HCT116 (cell line): ENCODE measurements around the gene NPDC1. TPM values are rescaled to one million over a fixed set of nuclear protein-coding genes. Genes with fewer than 3 reads are reported as not detected.

Source experiments
- ATAC-seq: fragments of 200-7000 bp; cut with Tn5 transposase; 2 replicates; pipeline ENCODE4 v1.9.1; 2020; ENCODE audit warnings: mild to moderate bottlenecking, moderate library complexity
- BruUV-seq: library from RNA; stranded (reverse); fragments of 400-500 nt; replicated peaks from 2 replicates; lab custom pipeline; 2021; lab: Mats Ljungman, UMichigan
- CTCF ChIA-PET: fragments of 300-600 bp; sonication (Branson Sonifier 250); formaldehyde crosslinking; loops from one replicate; lab custom pipeline; 2021; ENCODE audit warnings: antibody characterized with exemption; lab: Charles Lee
- POLR2A ChIA-PET: fragments of 300-600, 350-600 bp; sonication (Branson Sonifier 250); formaldehyde crosslinking; loops from one replicate; lab custom pipeline; 2021; ENCODE audit warnings: antibody characterized with exemption; lab: Charles Lee
- RAD21 ChIA-PET, 2 experiments: fragments of 300-600 bp; sonication (Branson Sonifier 250); formaldehyde crosslinking; loops; one replicate each; lab custom pipeline; 2023; ENCODE audit warnings: low total read pairs in 2 of 2; ENCODE audit not compliant: uncharacterized antibody in 2 of 2, unreplicated experiment in 2 of 2, low non-redundant PET in 1 of 2; lab: Charles Lee
- DNase-seq: peaks from one replicate; pipeline ENCODE4 v3.0.0-alpha.2; 2010; ENCODE audit warnings: low read depth, low spot score
- H2AFZ ChIP-seq: fragments of 200-600 bp; shearing (Covaris generic), sonication (generic); 2 replicates; pipeline ENCODE4 v1.6.1; 2017; ENCODE audit warnings: low read depth, mixed run types, mixed read lengths, antibody characterized with exemption, low read length; ENCODE audit not compliant: poor library complexity, severe bottlenecking
- H3K27ac ChIP-seq: 2 replicates; pipeline ENCODE4 v1.5.1; 2012; ENCODE audit warnings: low read depth, low read length
- H3K27me3 ChIP-seq: fragments of 200-600 bp; sonication (generic); 2 replicates; pipeline ENCODE4 v1.6.1; 2016; ENCODE audit warnings: mixed run types, low read length, mixed read lengths; ENCODE audit not compliant: insufficient read depth
- H3K36me3 ChIP-seq, 2 experiments: fragments of 200-500 bp in 1 of 2; fragments of 200-600 bp in 1 of 2; sonication (Bioruptor generic) in 1 of 2; sonication (generic) in 1 of 2; 2 replicates each; pipeline versions ENCODE4 v1.5.1 to v1.6.1; 2014 to 2016; ENCODE audit warnings: low read length in 2 of 2, inconsistent platforms in 1 of 2, mixed read lengths in 1 of 2, mixed run types in 1 of 2; ENCODE audit not compliant: insufficient read depth in 2 of 2, control insufficient read depth in 1 of 2
- H3K4me1 ChIP-seq, 2 experiments: fragments of 200-600 bp in 1 of 2; sonication (generic) in 1 of 2; 2 replicates each; pipeline versions ENCODE4 v1.5.1 to v1.6.1; 2012 to 2017; ENCODE audit warnings: low read length in 2 of 2, inconsistent platforms in 1 of 2, mild to moderate bottlenecking in 1 of 2, mixed read lengths in 1 of 2, mixed run types in 1 of 2, moderate library complexity in 1 of 2; ENCODE audit not compliant: insufficient read depth in 2 of 2, control insufficient read depth in 1 of 2
- H3K4me2 ChIP-seq: fragments of 200-600 bp; sonication (generic); 2 replicates; pipeline ENCODE4 v1.6.1; 2017; ENCODE audit warnings: mixed run types, low read length, mixed read lengths
- H3K4me3 ChIP-seq, 2 experiments: fragments of 200-600 bp in 1 of 2; sonication (generic) in 1 of 2; replicated peaks in 1 of 2; 2 replicates each; pipeline ENCODE4 v1.5.1; 2011 to 2016; ENCODE audit warnings: low read length in 2 of 2, control low read depth in 1 of 2, low read depth in 1 of 2, mild to moderate bottlenecking in 1 of 2, mixed read lengths in 1 of 2, mixed run types in 1 of 2
- H3K79me2 ChIP-seq: fragments of 200-600 bp; sonication (generic); 2 replicates; pipeline ENCODE4 v1.6.1; 2017; ENCODE audit warnings: mild to moderate bottlenecking, mixed run types, low read length, moderate library complexity, mixed read lengths; ENCODE audit not compliant: insufficient read depth
- H3K9ac ChIP-seq: fragments of 200-600 bp; sonication (generic); 2 replicates; pipeline ENCODE4 v1.6.1; 2016; ENCODE audit warnings: low read length, mixed read lengths
- H3K9me2 ChIP-seq: fragments of 200-600 bp; sonication (generic), shearing (Covaris generic); 2 replicates; pipeline ENCODE4 v1.6.1; 2017; ENCODE audit warnings: mixed run types, mild to moderate bottlenecking, moderate library complexity; ENCODE audit not compliant: insufficient read depth
- H3K9me3 ChIP-seq, 2 experiments: fragments of 200-500 bp in 1 of 2; fragments of 200-600 bp in 1 of 2; sonication (Bioruptor generic) in 1 of 2; sonication (generic) in 1 of 2; 2 replicates each; pipeline ENCODE4 v1.6.1; 2014 to 2017; ENCODE audit warnings: low read length in 2 of 2, mixed read lengths in 2 of 2, inconsistent platforms in 1 of 2, low read depth in 1 of 2, mild to moderate bottlenecking in 1 of 2, mixed run types in 1 of 2, moderate library complexity in 1 of 2; ENCODE audit not compliant: control insufficient read depth in 1 of 2, insufficient read depth in 1 of 2
- H4K20me1 ChIP-seq: fragments of 200-600 bp; sonication (generic), shearing (Covaris generic); 2 replicates; pipeline ENCODE4 v1.6.1; 2017; ENCODE audit warnings: mixed run types, mild to moderate bottlenecking, moderate library complexity; ENCODE audit not compliant: insufficient read depth
- CBX3 ChIP-seq: IDR thresholded peaks from 2 replicates; pipeline ENCODE4 v1.6.1; 2012; ENCODE audit warnings: low read depth
- CTCF ChIP-seq, 3 experiments: fragments of 200-600 bp in 1 of 3; sonication (generic) in 1 of 3; IDR thresholded peaks in 2 of 3; conservative IDR thresholded peaks in 1 of 3; 2 replicates each; pipeline ENCODE4 v1.5.1; 2012 to 2017; ENCODE audit warnings: low read depth in 2 of 3, low read length in 2 of 3, antibody characterized with exemption in 1 of 3, borderline replicate concordance in 1 of 3, control low read depth in 1 of 3, mild to moderate bottlenecking in 1 of 3, mixed read lengths in 1 of 3, mixed run types in 1 of 3, moderate library complexity in 1 of 3; ENCODE audit not compliant: insufficient read depth in 1 of 3
- ELF1 ChIP-seq: IDR thresholded peaks from 2 replicates; pipeline ENCODE4 v1.6.1; 2012; ENCODE audit warnings: low read depth, borderline replicate concordance
- JUND ChIP-seq: IDR thresholded peaks from 2 replicates; pipeline ENCODE4 v1.6.1; 2012
- POLR2A ChIP-seq: IDR thresholded peaks from 2 replicates; pipeline ENCODE4 v1.7.0; 2011; ENCODE audit warnings: borderline replicate concordance; ENCODE audit not compliant: insufficient read depth, insufficient read length; ENCODE audit errors: extremely low read depth
- POLR2AphosphoS5 ChIP-seq: IDR thresholded peaks from 2 replicates; pipeline ENCODE4 v1.6.1; 2011; ENCODE audit warnings: mild to moderate bottlenecking, low read depth, low read length, moderate library complexity
- SIN3A ChIP-seq: IDR thresholded peaks from 2 replicates; pipeline ENCODE4 v1.6.1; 2012; ENCODE audit warnings: low read depth
- TCF7L2 ChIP-seq: IDR thresholded peaks from 2 replicates; pipeline ENCODE4 v1.7.0; 2011; ENCODE audit warnings: borderline replicate concordance, inconsistent platforms; ENCODE audit not compliant: insufficient read depth, insufficient read length; ENCODE audit errors: extremely low read depth
- ZFX ChIP-seq: fragments of 450-650 bp; IDR thresholded peaks from 2 replicates; pipeline ENCODE4 v1.6.1; 2017
- ZNF274 ChIP-seq: fragments of 200-500 bp; sonication (Bioruptor generic); IDR thresholded peaks from 2 replicates; pipeline ENCODE4 v1.6.1; 2014; ENCODE audit warnings: mild to moderate bottlenecking, low read depth, low read length, inconsistent platforms
- intact Hi-C: fragments of 100-400 bp; cut with micrococcal nuclease; formaldehyde crosslinking; loops from 2 replicates; pipeline ENCODE4 v1.10.0; 2022
- total RNA-seq: library from RNA; stranded (reverse); gene quantifications from one replicate; pipeline ENCODE4 v1.2.1, GENCODE V29; 2021; ENCODE audit not compliant: unreplicated experiment

NPDC1 gene
- total RNA-seq, 1 experiment from 2014 or later, result 98.8 TPM

- DNase-seq (peak; percentile 69), ATAC-seq (peak; percentile 95)
- ChIA-PET CTCF (interaction anchor here (0.6 to 4.0 kb wide), 33 partner anchors 10 to 251 kb away, joined by 3 to 109 read pairs (median 4); partner anchors contain the start of genes AJM1, C8G, MAN1B1 and NPDC1), POLR2A (interaction anchor here (1.4 kb wide), 1 partner anchor 87 kb away, joined by 9 read pairs; no protein-coding TSS in a partner anchor), RAD21 (interaction anchor here (0.9 to 1.9 kb wide), 5 partner anchors 12 to 277 kb away, joined by 3 to 25 read pairs (median 3); partner anchors contain the start of gene LCN8 (in 1 of the 2))
- Histone ChIP-seq H3K9me2 (no peaks in the 10 kb centered on the region), H3K4me2 (peak overlapping the region; percentile 70), H3K27me3 (no peaks in the 10 kb centered on the region), H3K79me2 (no peaks in the 10 kb centered on the region), H3K9me3 (no peaks in the 10 kb centered on the region), H2AFZ (no peak overlapping the region), H4K20me1 (no peaks in the 10 kb centered on the region), H3K4me1 (peaks cover 9 to 20% of the 10 kb centered on the region in 2 experiments; a peak in 3 of 4 replicates), H3K36me3 (peaks cover 3 to 7% of the 10 kb centered on the region in 2 experiments; a peak in 2 of 4 replicates), H3K9ac (peak overlapping the region; percentile 27; the same call in 1 of the 2 replicates), H3K4me3 (peak overlapping the region in 1 of 2 experiments; percentile 22; a peak in 1 of 4 replicates), H3K27ac (no peak overlapping the region; the same call in 1 of the 2 replicates)
- intact Hi-C loops, result loop anchor here (1.0 to 5.0 kb wide), 3 partner anchors 87 to 248 kb away; partner anchors contain the start of gene AJM1
- TF ChIP-seq ZNF274 (no peak), CTCF (IDR thresholded peaks at IDR 0.05 in 2 of 3, conservative IDR thresholded peaks at IDR 0.05 in 1 of 3; ENCODE audit: borderline replicate concordance in 1 of 3, insufficient read depth in 1 of 3, low read depth in 2 of 3, low read length in 2 of 3) (peak in 2 of 3 experiments; percentile 85 to 96; a peak in 4 of 6 replicates), JUND (no peak), POLR2AphosphoS5 (peak; percentile 27), CBX3 (no peak), ELF1 (no peak), POLR2A (no peak), ZFX (no peak), TCF7L2 (peak; percentile 0), SIN3A (no peak)
- BruUV-seq, result no TSS peak
Observed at GRCh38 chr9:137034709-137035506, 11.1 kb downstream of the NPDC1 start.
